Muscle of leg (tissue), 11 donors: ENCODE measurements around the gene CHN1. TPM values are rescaled to one million over a fixed set of nuclear protein-coding genes. Genes with fewer than 3 reads are reported as not detected.

Experiments used
- DNase-seq: peaks from one replicate; pipeline ENCODE4 v3.0.0; 2013
- H3K27ac ChIP-seq: one replicate; pipeline ENCODE4 v1.5.1; 2013; ENCODE audit warnings: mild to moderate bottlenecking, low read length, control low read depth
- H3K27me3 ChIP-seq: one replicate; pipeline ENCODE4 v1.6.1; 2013; ENCODE audit warnings: low read length; ENCODE audit not compliant: control insufficient read depth, insufficient read depth
- H3K36me3 ChIP-seq: one replicate; pipeline ENCODE4 v1.6.1; 2013; ENCODE audit warnings: low read length; ENCODE audit not compliant: control insufficient read depth, insufficient read depth
- H3K4me1 ChIP-seq: one replicate; pipeline ENCODE4 v1.6.1; 2013; ENCODE audit warnings: low read length; ENCODE audit not compliant: control insufficient read depth, insufficient read depth
- H3K4me3 ChIP-seq: one replicate; pipeline ENCODE4 v1.5.1; 2013; ENCODE audit warnings: low read length, control low read depth
- H3K9me3 ChIP-seq: replicated peaks from 2 replicates; pipeline ENCODE4 v1.6.1; 2013; ENCODE audit warnings: low read depth, low read length; ENCODE audit not compliant: control insufficient read depth
- WGBS: methylation state at CpG from one replicate; pipeline ENCODE4 v1.1.5; 2013; ENCODE audit warnings: missing lambda C conversion rate; ENCODE audit not compliant: insufficient coverage; 5-methylcytosine and 5-hydroxymethylcytosine counted together
- polyA plus RNA-seq, 8 donors: library from polyadenylated mRNA; unstranded; fragments of 120-200 nt; gene quantifications; one replicate each; pipeline versions ENCODE4 v1.2.1 to v1.2.3, GENCODE V29; 2013; ENCODE audit warnings: inconsistent platforms in 1 of 8, low replicate concordance in 1 of 8; ENCODE audit not compliant: insufficient read length in 8 of 8, insufficient read depth in 1 of 8
- total RNA-seq: library from RNA; stranded (reverse); fragments of 120-200 nt; gene quantifications from one replicate; pipeline ENCODE4 v1.2.4, GENCODE V29; 2013

Gene CHN1
- total and polyA plus RNA-seq, 9 donors, result 10.9 to 19.5 (median 12.2) TPM

GRCh38 chr2:174763780-174764179 lies 241.4 kb downstream of the CHN1 start:
- Histone ChIP-seq H3K36me3 (peaks cover 9% of the 10 kb centered on the region), H3K4me3 (peak overlapping the region; percentile 41), H3K9me3 (no peaks in the 10 kb centered on the region), H3K4me1 (peaks cover 45% of the 10 kb centered on the region), H3K27ac (peak overlapping the region; percentile 91), H3K27me3 (no peaks in the 10 kb centered on the region)
- DNase-seq, result peak; percentile 39
- WGBS, result 80% methylated on average over 1 of the region's 4 CpGs

DNA sequence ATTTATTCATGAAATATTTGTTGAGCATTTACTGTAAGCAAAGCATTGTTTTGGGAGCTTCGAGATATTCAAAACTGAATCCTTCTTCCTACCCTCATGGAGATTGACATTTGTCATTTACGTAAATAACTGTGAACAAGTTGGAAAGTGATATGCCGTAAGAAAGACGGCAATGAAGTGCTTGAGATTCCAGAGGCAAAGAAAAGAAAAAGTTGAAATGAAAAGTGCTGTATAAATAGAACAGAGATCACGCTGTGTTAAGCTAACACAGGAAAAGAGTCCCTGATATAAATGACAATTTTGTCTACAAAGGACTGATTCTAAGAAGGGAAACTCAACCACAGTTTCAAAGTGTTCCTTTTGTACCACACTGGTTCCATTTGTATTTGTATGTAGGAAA lies 242.7 kb downstream of the CHN1 start:
- Histone ChIP-seq H3K4me3 (peak overlapping the region; percentile 41), H3K27me3 (no peaks in the 10 kb centered on the region), H3K9me3 (no peaks in the 10 kb centered on the region), H3K36me3 (peaks cover 12% of the 10 kb centered on the region), H3K27ac (peak overlapping the region; percentile 91), H3K4me1 (peaks cover 45% of the 10 kb centered on the region)
- no CpG with 5 or more reads among the region's 5 CpGs for WGBS
- DNase-seq, result no peak

DNA sequence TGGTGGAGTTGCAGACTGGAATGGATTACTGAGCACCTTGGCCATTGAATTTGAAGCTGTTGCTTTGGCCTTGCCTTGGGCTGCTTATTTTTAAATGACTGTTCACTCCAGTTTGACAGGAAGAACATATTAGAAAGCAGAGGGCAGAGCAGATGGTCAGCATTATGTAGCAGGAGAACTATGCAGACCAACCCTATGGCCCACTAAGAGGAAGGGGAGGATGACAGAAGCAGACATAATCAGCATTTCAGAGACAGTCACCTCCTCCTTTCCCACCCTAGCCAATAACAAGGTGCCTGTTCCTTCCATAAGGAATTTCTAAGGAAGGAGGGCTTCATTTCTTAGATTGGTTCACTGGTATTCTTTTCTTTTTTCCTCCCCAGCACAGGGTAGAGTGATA lies 243.3 kb downstream of the CHN1 start:
- Histone ChIP-seq H3K27ac (peak overlapping the region; percentile 91), H3K27me3 (no peaks in the 10 kb centered on the region), H3K4me3 (no peak overlapping the region), H3K4me1 (peaks cover 47% of the 10 kb centered on the region), H3K9me3 (no peaks in the 10 kb centered on the region), H3K36me3 (peaks cover 18% of the 10 kb centered on the region)
- peak; percentile 51 for DNase-seq

- Histone ChIP-seq H3K27ac (no peak overlapping the region), H3K9me3 (no peaks in the 10 kb centered on the region), H3K4me3 (no peak overlapping the region), H3K36me3 (peaks cover 22% of the 10 kb centered on the region), H3K4me1 (peaks cover 44% of the 10 kb centered on the region), H3K27me3 (no peaks in the 10 kb centered on the region)
- 80% methylated on average over 1 of the region's 5 CpGs for WGBS
- no peak for DNase-seq
Observed at GRCh38 chr2:174760845-174761473, 244.2 kb downstream of the CHN1 start.

DNA sequence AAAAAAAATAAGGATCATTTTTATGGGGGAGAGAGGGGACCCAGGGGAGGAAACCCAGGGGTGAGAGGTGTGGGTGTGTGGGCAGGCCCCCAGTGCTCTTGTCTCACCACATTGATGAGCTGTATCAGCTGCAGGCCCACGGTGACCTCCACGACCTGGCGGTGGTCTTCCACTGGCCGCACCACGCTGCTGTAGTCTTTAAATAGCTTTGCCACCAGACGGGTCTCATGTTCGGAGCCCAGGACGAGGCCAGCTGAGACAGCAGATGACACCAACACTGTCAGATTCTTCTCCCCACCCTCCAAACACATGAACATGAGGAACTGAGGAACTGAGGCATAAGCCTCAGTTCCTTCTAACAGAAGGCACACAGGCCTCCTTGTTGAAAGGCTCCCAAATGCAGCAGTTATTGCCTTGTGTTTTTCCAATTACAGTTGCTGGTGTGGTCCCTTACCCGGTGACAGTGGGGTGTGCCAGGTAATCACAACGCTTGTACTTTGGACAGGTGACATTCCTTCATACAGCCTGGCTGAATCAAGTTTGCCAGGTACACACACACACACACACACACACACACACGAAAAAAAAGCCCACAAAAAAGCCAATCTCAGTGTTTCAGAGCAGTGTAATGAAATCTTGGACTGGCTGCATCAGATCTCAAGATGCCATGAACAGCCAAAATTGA lies 245.7 kb downstream of the CHN1 start:
- DNase-seq, result no peak
- H3K4me3 ChIP-seq, result no peak overlapping the region
- H3K9me3 ChIP-seq, result no peaks in the 10 kb centered on the region
- peaks cover 24% of the 10 kb centered on the region for H3K36me3 ChIP-seq
- no peaks in the 10 kb centered on the region for H3K27me3 ChIP-seq
- 67% methylated on average over 10 of the region's 11 CpGs for WGBS
- peaks cover 33% of the 10 kb centered on the region for H3K4me1 ChIP-seq
- H3K27ac ChIP-seq, result no peak overlapping the region

DNA sequence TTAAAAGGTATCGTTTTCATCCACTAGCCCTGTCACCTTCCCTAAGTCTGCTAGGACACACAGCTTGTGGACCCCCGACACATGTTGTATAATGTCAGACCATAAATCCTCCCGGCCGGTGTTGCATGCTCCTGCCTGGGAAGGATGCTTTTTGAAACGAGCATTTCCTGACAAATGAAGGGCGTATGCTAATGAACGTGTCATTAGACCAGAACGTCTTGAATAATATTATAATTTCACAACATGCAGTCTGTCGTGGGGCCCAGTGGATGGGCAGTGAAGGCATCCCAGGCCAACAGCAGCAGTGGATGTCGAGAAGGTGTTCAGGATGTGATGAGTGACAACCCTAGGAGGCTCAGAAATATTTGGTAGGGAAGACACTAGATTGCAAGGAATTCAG lies 248.4 kb downstream of the CHN1 start:
- 52% methylated on average over 6 of the region's 10 CpGs for WGBS
- no peaks in the 10 kb centered on the region for H3K27me3 ChIP-seq
- H3K4me3 ChIP-seq, result no peak overlapping the region
- no peak for DNase-seq
- peaks cover 25% of the 10 kb centered on the region for H3K4me1 ChIP-seq
- H3K9me3 ChIP-seq, result no peaks in the 10 kb centered on the region
- no peak overlapping the region for H3K27ac ChIP-seq
- H3K36me3 ChIP-seq, result peaks cover 38% of the 10 kb centered on the region

DNA sequence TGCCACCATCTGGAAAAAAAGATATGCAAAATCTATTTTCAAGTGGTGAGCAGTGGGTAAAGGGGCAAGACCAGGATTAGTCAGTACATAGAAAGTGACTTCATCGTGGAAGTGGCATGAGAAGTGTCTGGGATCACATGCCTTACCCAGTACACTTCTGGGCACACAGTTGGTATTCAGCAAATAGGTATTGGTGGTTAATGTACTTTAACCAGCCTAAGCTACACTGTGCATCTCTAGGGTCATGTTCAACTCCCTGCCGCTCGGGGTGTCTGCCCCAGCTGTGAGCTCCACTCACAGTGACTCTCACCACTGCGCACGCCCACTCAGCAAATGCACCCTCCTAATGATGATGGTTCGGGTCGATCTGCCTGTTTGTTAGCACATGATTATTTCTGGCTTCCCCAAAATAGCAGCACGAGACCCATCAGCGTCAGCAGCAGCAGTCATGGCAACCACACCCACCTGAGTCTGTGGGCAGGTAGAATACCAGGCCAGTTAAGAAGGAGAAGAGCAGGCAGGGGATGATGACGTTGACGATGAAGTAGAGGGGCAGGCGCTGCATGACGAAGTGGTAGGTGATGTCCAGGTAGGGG lies 252.0 kb downstream of the CHN1 start:
- no peaks in the 10 kb centered on the region for H3K9me3 ChIP-seq
- H3K4me1 ChIP-seq, result peaks cover 9% of the 10 kb centered on the region
- H3K4me3 ChIP-seq, result no peak overlapping the region
- no peak for DNase-seq
- no peaks in the 10 kb centered on the region for H3K27me3 ChIP-seq
- no peak overlapping the region for H3K27ac ChIP-seq
- 85% methylated on average over 11 of the region's 13 CpGs for WGBS
- peaks cover 48% of the 10 kb centered on the region for H3K36me3 ChIP-seq

DNA sequence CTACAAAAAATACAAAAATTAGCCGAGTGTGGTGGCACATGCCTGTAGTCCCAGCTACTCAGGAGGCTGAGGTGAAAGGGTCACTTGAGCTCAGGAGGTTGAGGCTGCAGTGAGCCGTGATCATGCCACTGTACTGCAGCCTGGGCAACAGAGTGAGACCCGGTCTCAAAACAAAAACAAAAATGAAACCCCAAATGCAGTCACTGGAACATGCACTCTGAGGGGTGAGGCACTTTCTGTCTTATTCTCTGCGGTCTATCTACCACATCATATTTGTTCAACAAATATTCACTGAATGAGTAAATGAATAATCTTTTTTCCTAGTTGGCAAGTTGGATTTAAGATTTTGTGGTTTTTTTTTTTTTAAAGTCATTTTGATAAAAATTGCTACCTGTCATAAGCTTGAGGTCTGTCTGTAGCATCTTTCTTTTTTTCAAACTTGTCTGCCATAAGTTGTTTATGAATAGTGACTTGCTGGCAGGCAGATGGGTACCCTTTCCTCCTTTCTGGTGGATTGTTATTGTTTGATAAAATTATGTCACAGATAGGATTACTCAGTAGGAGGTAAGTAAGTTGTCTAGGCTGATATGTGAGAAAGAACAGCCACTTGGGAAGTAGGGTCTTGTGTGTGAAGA lies 252.7 kb downstream of the CHN1 start:
- 83% methylated on average over 1 of the region's 4 CpGs for WGBS
- Histone ChIP-seq H3K4me3 (no peak overlapping the region), H3K36me3 (peaks cover 51% of the 10 kb centered on the region), H3K27ac (no peak overlapping the region), H3K9me3 (no peaks in the 10 kb centered on the region), H3K27me3 (no peaks in the 10 kb centered on the region), H3K4me1 (peaks cover 9% of the 10 kb centered on the region)
- no peak for DNase-seq

- Histone ChIP-seq H3K9me3 (no peaks in the 10 kb centered on the region), H3K36me3 (peaks cover 47% of the 10 kb centered on the region), H3K27me3 (no peaks in the 10 kb centered on the region), H3K4me3 (no peak overlapping the region), H3K4me1 (peaks cover 4% of the 10 kb centered on the region), H3K27ac (no peak overlapping the region)
- WGBS, result no CpG with 5 or more reads among the region's 5 CpGs
- DNase-seq, result no peak
Observed at GRCh38 chr2:174750923-174751441, 254.2 kb downstream of the CHN1 start.

GRCh38 chr2:174749793-174750192 lies 255.4 kb downstream of the CHN1 start:
- peaks cover 48% of the 10 kb centered on the region for H3K36me3 ChIP-seq
- H3K4me1 ChIP-seq, result peaks cover 2% of the 10 kb centered on the region
- DNase-seq, result no peak
- no peaks in the 10 kb centered on the region for H3K9me3 ChIP-seq
- 83% methylated on average over 6 of the region's 8 CpGs for WGBS
- no peaks in the 10 kb centered on the region for H3K27me3 ChIP-seq
- no peak overlapping the region for H3K4me3 ChIP-seq
- H3K27ac ChIP-seq, result no peak overlapping the region
